Pancreas (tissue), 10 donors: ENCODE measurements around the gene RFT1. TPM values are rescaled to one million over a fixed set of nuclear protein-coding genes. Genes with fewer than 3 reads are reported as not detected.

Experiments used
- ATAC-seq, 4 donors: fragments of 200-7000 bp; cut with Tn5 transposase; one replicate each; pipeline versions ENCODE4 v1.8.0 to v1.9.1; 2020; ENCODE audit warnings: mild to moderate bottlenecking in 4 of 4, moderate library complexity in 4 of 4
- DNase-seq, 6 donors: peaks; one replicate each; pipeline ENCODE4 v3.0.0-alpha.2; 2020
- FAIRE-seq: peaks from 2 replicates; lab custom pipeline; 2012; peaks lifted over from hg19 to GRCh38; lab: Jason Lieb, UNC
- H3K27ac ChIP-seq, 4 donors: fragments of 200-600 bp; sonication (generic); 1 replicate in 3 of 4; 2 replicates in 1 of 4; pipeline versions ENCODE4 v1.5.0 to v1.8.0; 2020
- H3K27me3 ChIP-seq, 4 donors: fragments of 200-600 bp; one replicate each; pipeline ENCODE4 v1.8.0; 2021
- H3K36me3 ChIP-seq, 3 donors: fragments of 200-600 bp; sonication (generic) in 1 of 3; one replicate each; pipeline versions ENCODE4 v1.5.0 to v1.8.0; 2020 to 2021
- H3K4me1 ChIP-seq, 3 donors: fragments of 200-600 bp; one replicate each; pipeline ENCODE4 v1.8.0; 2021
- H3K4me3 ChIP-seq, 4 donors: fragments of 200-600 bp; sonication (generic) in 2 of 4; one replicate each; pipeline versions ENCODE4 v1.5.0 to v1.8.0; 2020 to 2021
- H3K9me3 ChIP-seq, 4 donors: fragments of 200-600 bp; one replicate each; pipeline ENCODE4 v1.8.0; 2021
- WGBS, 2 donors: extraction: QIAGEN DNeasy Blood & Tissue Kit; methylation state at CpG; one replicate each; pipeline ENCODE4 v1.1.7; 2013; 5-methylcytosine and 5-hydroxymethylcytosine counted together
- intact Hi-C, 3 donors: fragments of 100-400 bp; cut with DNase I; formaldehyde crosslinking; loops; one replicate each; pipeline versions ENCODE4 v1.11.1 to v1.14.2; 2022
- polyA plus RNA-seq, 2 donors: library from polyadenylated mRNA; stranded (reverse); fragments of 200-250 nt; gene quantifications; one replicate each; pipeline ENCODE4 v1.2.3, GENCODE V29; 2013
- total RNA-seq, 6 donors: library from RNA; stranded (reverse); fragmentation: NEBNext Ultra II Directional in 4 of 6; extraction: Animal tissue kit (Norgen Biotek cat#: 25700) in 4 of 6; gene quantifications; one replicate each; pipeline versions ENCODE4 v1.2.1 to v1.2.4, GENCODE V29; 2021 to 2023
- TF ChIP-seq, protein P1 (sequence below), 4 donors: fragments of 200-600 bp; sonication (generic) in 3 of 4; IDR thresholded peaks; one replicate each; pipeline versions ENCODE4 v1.5.0 to v1.8.0; 2021; ENCODE audit warnings: antibody characterized with exemption in 4 of 4
- donor health status: healthy with polysubstance abuse.
- donor health status: DM: no; HTN: no; CAD: no; lungs with moderate emphysema.
- donor health status: DM: no; HTN: no; CAD: no.
- donor health status: control.
- donor health status: control.
- donor health status: Bipolar disorder and iron deficiency.
- donor health status: DM: yes; HTN: yes; CAD: no.
- donor health status: DM: no; HTN: no; CAD: no.
- donor health status: DM: no; HTN: no; CAD: no.
- donor health status: DM: yes; HTN: yes; CAD: no.

Gene RFT1
- total and polyA plus RNA-seq, 8 donors = 6.9 to 20.4 (median 15.0) TPM

- peaks cover 3 to 45% (median 14%) of the 10 kb centered on the region in 3 donors for H3K36me3 ChIP-seq
- intact Hi-C loops = loop anchor here in 2 of 3 donors (2.0 to 5.0 kb wide), 2 partner anchors 80 to 83 kb away; no protein-coding TSS in a partner anchor
- ATAC-seq (peak in 1 of 4 donors; percentile 5), FAIRE-seq (no peak), DNase-seq (no peak)
- H3K27ac ChIP-seq = no peak overlapping the region
- no peaks in the 10 kb centered on the region for H3K27me3 ChIP-seq
- H3K4me3 ChIP-seq = no peak overlapping the region
- H3K9me3 ChIP-seq = no peaks in the 10 kb centered on the region
- TF ChIP-seq, protein P1, sequence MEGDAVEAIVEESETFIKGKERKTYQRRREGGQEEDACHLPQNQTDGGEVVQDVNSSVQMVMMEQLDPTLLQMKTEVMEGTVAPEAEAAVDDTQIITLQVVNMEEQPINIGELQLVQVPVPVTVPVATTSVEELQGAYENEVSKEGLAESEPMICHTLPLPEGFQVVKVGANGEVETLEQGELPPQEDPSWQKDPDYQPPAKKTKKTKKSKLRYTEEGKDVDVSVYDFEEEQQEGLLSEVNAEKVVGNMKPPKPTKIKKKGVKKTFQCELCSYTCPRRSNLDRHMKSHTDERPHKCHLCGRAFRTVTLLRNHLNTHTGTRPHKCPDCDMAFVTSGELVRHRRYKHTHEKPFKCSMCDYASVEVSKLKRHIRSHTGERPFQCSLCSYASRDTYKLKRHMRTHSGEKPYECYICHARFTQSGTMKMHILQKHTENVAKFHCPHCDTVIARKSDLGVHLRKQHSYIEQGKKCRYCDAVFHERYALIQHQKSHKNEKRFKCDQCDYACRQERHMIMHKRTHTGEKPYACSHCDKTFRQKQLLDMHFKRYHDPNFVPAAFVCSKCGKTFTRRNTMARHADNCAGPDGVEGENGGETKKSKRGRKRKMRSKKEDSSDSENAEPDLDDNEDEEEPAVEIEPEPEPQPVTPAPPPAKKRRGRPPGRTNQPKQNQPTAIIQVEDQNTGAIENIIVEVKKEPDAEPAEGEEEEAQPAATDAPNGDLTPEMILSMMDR (IDR thresholded peaks at IDR 0.05) = no peak
- 85 to 86% methylated on average over 5 of the region's 5 CpGs for WGBS, 2 donors
- H3K4me1 ChIP-seq = peaks cover 0 to 4% (median 0%) of the 10 kb centered on the region in 3 donors
These were observed 15.7 kb downstream of the RFT1 start for GRCh38 chr3:53114412-53115074.

DNA sequence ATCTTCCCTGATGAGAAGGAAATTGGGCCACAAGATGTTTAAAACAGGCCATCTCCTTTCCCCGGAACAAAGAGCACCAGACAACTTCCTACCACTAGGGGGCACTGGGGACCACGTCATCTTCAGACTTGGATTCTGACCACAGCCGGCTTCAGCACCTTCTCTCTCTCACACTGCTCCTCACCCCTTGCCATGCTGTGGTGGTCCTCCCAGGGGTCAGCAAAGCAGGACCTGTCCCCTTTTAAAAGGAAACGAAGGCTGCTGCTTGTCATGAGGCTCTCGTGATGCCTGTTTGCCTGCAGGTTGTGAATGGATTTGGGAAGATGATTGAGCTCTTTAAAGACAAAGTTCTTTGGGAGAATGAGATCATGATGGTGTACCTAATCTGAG, 16.2 kb downstream of the RFT1 start:
- Histone ChIP-seq H3K4me1 (peaks cover 0 to 4% (median 0%) of the 10 kb centered on the region in 3 donors), H3K36me3 (peaks cover 3 to 47% (median 8%) of the 10 kb centered on the region in 3 donors), H3K9me3 (no peaks in the 10 kb centered on the region), H3K4me3 (no peak overlapping the region), H3K27ac (no peak overlapping the region), H3K27me3 (no peaks in the 10 kb centered on the region)
- intact Hi-C loops = loop anchor here in 1 of 3 donors (2.0 kb wide), 1 partner anchor 81 kb away; no protein-coding TSS in a partner anchor
- TF ChIP-seq, protein P1 (IDR thresholded peaks at IDR 0.05) = peak; percentile 83 to 91 (median 86)
- ATAC-seq (peak; percentile 88 to 95 (median 92)), FAIRE-seq (no peak), DNase-seq (peak; percentile 64 to 84 (median 76))
- WGBS, 2 donors = 8 to 10% methylated on average over 5 of the region's 5 CpGs

DNA sequence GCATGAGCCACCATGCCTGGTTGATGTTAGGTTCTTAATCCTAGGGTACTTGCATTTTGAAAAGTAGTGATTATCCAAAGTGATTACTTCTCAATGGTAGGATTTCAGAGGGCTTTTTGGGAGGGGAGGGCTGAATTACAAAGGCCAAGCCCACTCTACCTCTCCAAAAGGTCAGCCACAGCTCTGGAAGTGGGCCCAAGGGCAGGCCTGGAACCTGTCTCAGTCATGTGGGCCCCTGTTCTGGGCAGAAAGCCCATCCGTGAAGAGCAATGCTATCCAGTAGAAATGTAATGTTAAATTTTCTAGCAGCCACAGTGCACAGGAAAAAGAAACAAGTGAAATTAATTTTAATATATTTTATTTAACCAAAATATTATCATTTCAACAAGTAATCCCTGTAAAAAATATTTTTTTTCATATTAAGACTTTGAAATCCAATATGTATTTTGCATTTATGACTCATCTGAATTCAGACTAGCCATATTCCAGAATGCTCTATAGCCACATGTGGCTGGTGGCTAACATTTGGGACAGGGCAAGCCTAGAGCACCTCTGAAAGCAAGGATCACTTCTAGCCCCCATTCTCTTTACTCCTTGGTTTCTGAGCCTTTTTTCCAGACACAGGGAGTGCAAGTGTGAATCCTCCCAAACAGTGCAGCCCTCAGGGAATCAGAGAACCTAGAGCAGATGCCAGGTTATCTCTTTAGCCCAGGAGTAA, 16.8 kb downstream of the RFT1 start:
- Histone ChIP-seq H3K4me3 (no peak overlapping the region), H3K27ac (no peak overlapping the region), H3K27me3 (no peaks in the 10 kb centered on the region), H3K4me1 (peaks cover 0 to 4% (median 0%) of the 10 kb centered on the region in 3 donors), H3K36me3 (peaks cover 3 to 42% (median 3%) of the 10 kb centered on the region in 3 donors), H3K9me3 (no peaks in the 10 kb centered on the region)
- FAIRE-seq = no peak
- TF ChIP-seq, protein P1 (IDR thresholded peaks at IDR 0.05) = no peak
- ATAC-seq = peak in 1 of 4 donors; percentile 25
- no peak for DNase-seq
- intact Hi-C loops = loop anchor here in 1 of 3 donors (2.0 kb wide), 1 partner anchor 81 kb away; no protein-coding TSS in a partner anchor
- 56 to 67% methylated on average over 1 of the region's 1 CpG for WGBS, 2 donors

DNA sequence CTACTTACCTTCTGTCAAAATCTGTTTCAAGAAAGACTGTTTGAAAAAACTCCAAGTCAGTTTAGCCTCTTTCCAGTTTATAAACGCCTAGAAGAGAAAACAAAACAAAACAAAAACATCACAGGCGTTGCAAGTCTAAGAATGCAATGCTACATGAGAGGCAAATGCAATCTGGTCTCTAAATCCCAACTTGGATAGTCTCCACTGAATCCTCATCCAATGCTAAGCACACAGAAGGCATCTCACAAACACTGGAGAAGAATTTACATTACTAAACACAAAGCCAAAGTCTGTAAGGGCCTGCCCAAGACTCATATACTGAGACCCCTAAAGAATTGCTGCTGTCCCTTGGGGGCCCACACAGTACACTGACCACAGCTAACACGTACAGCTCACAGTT, 18.4 kb downstream of the RFT1 start:
- 75 to 81% methylated on average over 3 of the region's 3 CpGs for WGBS, 2 donors
- Histone ChIP-seq H3K27me3 (no peaks in the 10 kb centered on the region), H3K4me1 (peaks cover 0 to 4% (median 0%) of the 10 kb centered on the region in 3 donors), H3K9me3 (no peaks in the 10 kb centered on the region), H3K36me3 (peaks cover 0 to 29% (median 0%) of the 10 kb centered on the region in 3 donors), H3K27ac (no peak overlapping the region), H3K4me3 (no peak overlapping the region)
- no peak for DNase-seq
- no peak for FAIRE-seq
- intact Hi-C loops = no loop called here
- no peak for ATAC-seq
- TF ChIP-seq, protein P1 (IDR thresholded peaks at IDR 0.05) = no peak
